K562 (cell line): ENCODE data around the gene CHST15. TPM values are rescaled to one million over a fixed set of nuclear protein-coding genes. Genes with fewer than 3 reads are reported as not detected.

Experiments
- ATAC-seq: fragments of 200-7000 bp; cut with Tn5 transposase; 3 replicates; pipeline ENCODE4 v1.9.1; 2020; ENCODE audit warnings: moderate library complexity
- BruUV-seq: library from RNA; stranded (reverse); fragments of 400-500 nt; replicated peaks from 2 replicates; lab custom pipeline; 2021; lab: Mats Ljungman, UMichigan
- CTCF ChIA-PET: fragments of 300-600 bp; formaldehyde crosslinking; extraction: SDS; loops from one replicate; lab custom pipeline; 2021; ENCODE audit warnings: low intra/inter-chr PET ratio; lab: Yijun Ruan, JAX
- POLR2A ChIA-PET: fragments of 300-600, 350-650 bp; sonication (Branson Sonifier 250); formaldehyde crosslinking; extraction: SDS; loops from one replicate; lab custom pipeline; 2021; ENCODE audit warnings: antibody characterized with exemption, inconsistent platforms; lab: Yijun Ruan, JAX
- DNase-seq, 4 experiments: peaks; one replicate each; pipeline versions ENCODE4 v3.0.0 to v3.0.0-alpha.2; 2011 to 2018; ENCODE audit warnings: low spot score in 3 of 4, mixed read lengths in 3 of 4; ENCODE audit errors: extremely low read depth in 1 of 4
- FAIRE-seq: peaks from 2 replicates; lab custom pipeline; 2011; peaks lifted over from hg19 to GRCh38; lab: Jason Lieb, UNC
- H2AFZ ChIP-seq: 2 replicates; pipeline ENCODE4 v1.6.0; 2011; ENCODE audit warnings: low read depth, low read length, control low read depth, inconsistent platforms
- H3K27ac ChIP-seq: fragments of 200-600 bp; 3 replicates; pipeline ENCODE4 v1.8.0; 2011; ENCODE audit warnings: low read depth, mild to moderate bottlenecking, control low read depth, inconsistent platforms, low read length, moderate library complexity, mixed read lengths; ENCODE audit errors: extremely low read depth
- H3K27me3 ChIP-seq, 2 experiments: fragments of 300-600 bp in 1 of 2; 2 replicates in 1 of 2; 3 replicates in 1 of 2; pipeline versions ENCODE4 v1.6.0 to v1.8.0; 2011; ENCODE audit warnings: inconsistent platforms in 2 of 2, low read length in 2 of 2, mild to moderate bottlenecking in 1 of 2, mixed read lengths in 1 of 2, moderate library complexity in 1 of 2; ENCODE audit not compliant: control insufficient read depth in 2 of 2, insufficient read depth in 2 of 2
- H3K36me3 ChIP-seq: fragments of 300-600 bp; 3 replicates; pipeline ENCODE4 v1.8.0; 2011; ENCODE audit warnings: mild to moderate bottlenecking, low read length, inconsistent platforms; ENCODE audit not compliant: control insufficient read depth, insufficient read depth
- H3K4me1 ChIP-seq, 2 experiments: fragments of 200-600 bp in 1 of 2; replicated peaks in 1 of 2; 2 replicates in 1 of 2; 3 replicates in 1 of 2; pipeline versions ENCODE4 v1.5.1 to v1.8.0; 2011; ENCODE audit warnings: inconsistent platforms in 2 of 2, low read length in 2 of 2, mild to moderate bottlenecking in 1 of 2, mixed read lengths in 1 of 2, moderate library complexity in 1 of 2; ENCODE audit not compliant: control insufficient read depth in 2 of 2, insufficient read depth in 2 of 2
- H3K4me2 ChIP-seq: 2 replicates; pipeline ENCODE4 v1.6.1; 2011; ENCODE audit warnings: low read length, control low read depth, inconsistent platforms, mixed read lengths; ENCODE audit not compliant: insufficient read depth
- H3K4me3 ChIP-seq: fragments of 200-600 bp; sonication (generic), shearing (Covaris generic); 2 replicates; pipeline ENCODE4 v1.5.1; 2016; ENCODE audit warnings: control low read depth, inconsistent platforms
- H3K79me2 ChIP-seq: fragments of 200-600 bp; 3 replicates; pipeline ENCODE4 v1.8.0; 2011; ENCODE audit warnings: low read length, inconsistent platforms; ENCODE audit not compliant: control insufficient read depth, insufficient read depth
- H3K9ac ChIP-seq, 2 experiments: 2 replicates each; pipeline versions ENCODE4 v1.6.0 to v1.6.1; 2011; ENCODE audit warnings: low read depth in 2 of 2, low read length in 2 of 2, control low read depth in 1 of 2, inconsistent platforms in 1 of 2, mild to moderate bottlenecking in 1 of 2, mixed read lengths in 1 of 2; ENCODE audit not compliant: insufficient read depth in 1 of 2
- H3K9me1 ChIP-seq: one replicate; pipeline ENCODE4 v1.6.0; 2011; ENCODE audit warnings: inconsistent platforms, mild to moderate bottlenecking, low read length, moderate library complexity; ENCODE audit not compliant: control insufficient read depth, insufficient read depth
- H3K9me3 ChIP-seq: replicated peaks from 2 replicates; pipeline ENCODE4 v1.5.1; 2011; ENCODE audit warnings: low read depth, low read length, inconsistent platforms; ENCODE audit not compliant: control insufficient read depth, insufficient read depth
- H4K20me1 ChIP-seq: replicated peaks from 2 replicates; pipeline ENCODE4 v1.6.1; 2011; ENCODE audit warnings: low read length, inconsistent platforms, mixed read lengths; ENCODE audit not compliant: control insufficient read depth, insufficient read depth
- DNMT1 ChIP-seq: fragments of 450-650 bp; IDR thresholded peaks from 2 replicates; pipeline ENCODE4 v1.6.1; 2016; ENCODE audit warnings: antibody characterized with exemption, mild to moderate bottlenecking
- ETS2 ChIP-seq: IDR thresholded peaks from 2 replicates; pipeline ENCODE4 v1.6.1; 2016; ENCODE audit warnings: borderline replicate concordance, missing genetic modification characterization, mild to moderate bottlenecking, moderate library complexity, missing compliant biosample characterization; ENCODE audit not compliant: poor library complexity, severe bottlenecking
- HEY1 ChIP-seq: fragments of 250-450 bp; sonication (Bioruptor Pico); IDR thresholded peaks from 2 replicates; pipeline ENCODE4 v1.5.0; 2020; ENCODE audit warnings: mild to moderate bottlenecking, moderate library complexity, borderline replicate concordance
- ZFP30 ChIP-seq: fragments of 250-450 bp; sonication (Bioruptor Pico); IDR thresholded peaks from 2 replicates; pipeline ENCODE4 v1.8.0; 2022; ENCODE audit warnings: moderate library complexity, mild to moderate bottlenecking, inconsistent platforms, borderline replicate concordance
- ZFX ChIP-seq: sonication (generic); formaldehyde crosslinking; IDR thresholded peaks from 2 replicates; pipeline ENCODE4 v1.8.0; 2022; ENCODE audit warnings: mild to moderate bottlenecking, missing genetic modification reagents, moderate library complexity
- WGBS: fragments of 100-300 bp; shearing (Covaris generic); methylation state at CpG from one replicate; pipeline ENCODE4 v1.1.6; 2016; ENCODE audit warnings: low coverage, mixed read lengths; ENCODE audit not compliant: insufficient coverage; ENCODE audit errors: missing lambda C conversion rate; 5-methylcytosine and 5-hydroxymethylcytosine counted together
- in situ Hi-C: fragments of 300-500 bp; cut with MboI; formaldehyde crosslinking; loops from 4 replicates; pipeline ENCODE4 v1.15.0; 2018; ENCODE audit warnings: inconsistent platforms, mixed read lengths
- intact Hi-C: fragments of 100-400 bp; cut with micrococcal nuclease; formaldehyde crosslinking; loops from 2 replicates; pipeline ENCODE4 v1.14.2; 2022
- polyA plus RNA-seq, 8 experiments: library from polyadenylated mRNA; depleted of rRNA in 4 of 8; stranded (reverse) in 5 of 8; unstranded in 3 of 8; fragments of >200 nt; fragmentation: Nextera tagmentation in 2 of 8; fragmentation: Illumina TruSeq in 1 of 8; extraction: Ambion mirVana in 2 of 8; extraction: Trizol in 1 of 8; gene quantifications; 2 replicates each; pipeline versions ENCODE4 v1.2.1 to v1.2.3, GENCODE V29; 2011 to 2014; ENCODE audit warnings: inconsistent platforms in 1 of 8, missing spikeins in 1 of 8
- total RNA-seq, 7 experiments: library from RNA; depleted of rRNA in 6 of 7; stranded (reverse); fragments of >200 nt in 6 of 7; fragmentation: Illumina TruSeq in 2 of 7; extraction: Trizol in 2 of 7; gene quantifications; 2 replicates each; pipeline versions ENCODE4 v1.2.1 to v1.2.3, GENCODE V29; 2011 to 2021; ENCODE audit warnings: low replicate concordance in 1 of 7

The CHST15 gene
- total and polyA plus RNA-seq, 9 of the 15 experiments (the other 6 are each of a cell fraction or from before 2014, with no cell fraction given) = 0.04 to 0.16 (median 0.08) TPM

DNA sequence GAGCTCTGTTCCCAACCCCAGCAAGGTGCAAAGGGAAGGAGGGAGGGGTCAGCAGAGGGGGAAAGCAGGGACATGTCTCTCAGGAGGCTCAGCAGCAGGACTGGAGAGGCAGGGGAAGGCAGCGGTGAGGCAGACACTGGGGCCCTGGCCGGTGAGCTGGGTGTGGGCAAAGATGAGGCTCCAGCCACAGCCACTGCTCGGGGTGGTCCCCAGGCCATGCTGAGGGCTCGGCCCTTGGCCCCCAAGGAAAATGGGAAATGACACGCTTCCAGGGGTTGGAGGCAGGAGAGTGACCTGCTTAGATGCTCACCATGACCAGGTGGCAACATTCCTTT is 35.4 kb upstream of the CHST15 start:
- DNase-seq (no peak), ATAC-seq (no peak), FAIRE-seq (no peak)
- Histone ChIP-seq H3K9me1 (no peaks in the 10 kb centered on the region), H3K36me3 (no peaks in the 10 kb centered on the region), H4K20me1 (no peaks in the 10 kb centered on the region), H3K4me1 (no peaks in the 10 kb centered on the region), H3K4me2 (no peak overlapping the region), H3K79me2 (no peaks in the 10 kb centered on the region), H3K27ac (no peak overlapping the region), H2AFZ (no peak overlapping the region), H3K4me3 (no peak overlapping the region), H3K27me3 (peaks cover 2 to 39% of the 10 kb centered on the region in 2 experiments; a peak in 3 of 5 replicates), H3K9me3 (no peaks in the 10 kb centered on the region), H3K9ac (no peak overlapping the region)
- POLR2A ChIA-PET = no interaction called here
- 0% methylated on average over 5 of the region's 5 CpGs for WGBS
- BruUV-seq = no TSS peak
- CTCF ChIA-PET = no interaction called here
- in situ Hi-C loops = no loop called here
- intact Hi-C loops = no loop called here
- no peak for TF ChIP-seq HEY1 (CRISPR knock-in tag)
- TF ChIP-seq ETS2 (tag) = no peak
- TF ChIP-seq ZFX (CRISPR knock-in tag) = no peak
- no peak for TF ChIP-seq ZFP30
- no peak for TF ChIP-seq DNMT1
